ENCODE measurements around the gene PRR29.
"Not testable (repeated sequence)": the region's sequence is repeated elsewhere in the genome, so short reads cannot be mapped to it uniquely, and the experiment has no call there.

Gene PRR29

DNA sequence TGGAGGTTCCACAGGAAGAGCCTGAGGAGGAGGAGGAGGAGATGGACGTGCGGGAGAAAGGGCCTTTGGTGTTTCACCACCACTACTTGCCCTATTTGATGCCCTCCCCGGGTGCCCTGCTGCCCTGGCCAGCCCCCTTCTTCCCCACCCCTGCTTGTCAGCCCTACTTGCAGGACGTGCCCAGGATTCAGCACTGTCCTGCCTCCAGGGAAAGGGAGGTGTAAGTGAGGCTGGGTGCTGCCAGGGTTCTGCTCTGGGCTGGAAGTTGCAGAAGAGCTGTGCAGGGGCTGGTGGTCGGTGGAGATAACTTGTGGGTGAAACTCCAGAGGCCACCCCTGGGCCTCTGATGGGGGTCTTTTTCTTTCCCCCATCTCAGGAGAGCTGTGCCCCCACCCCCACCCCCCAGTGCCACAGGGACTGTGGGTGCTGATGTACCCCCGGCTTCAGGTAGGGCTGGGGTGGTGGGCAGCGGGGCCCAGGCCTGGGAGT is 3.0 kb downstream of the PRR29 start:
- no peak for TF ChIP-seq POLR2A (IDR thresholded peaks at IDR 0.05; ENCODE audit: low read depth, low read length)
- no peak for DNase-seq (ENCODE audit: insufficient read length)
- FAIRE-seq = no peak

DNA sequence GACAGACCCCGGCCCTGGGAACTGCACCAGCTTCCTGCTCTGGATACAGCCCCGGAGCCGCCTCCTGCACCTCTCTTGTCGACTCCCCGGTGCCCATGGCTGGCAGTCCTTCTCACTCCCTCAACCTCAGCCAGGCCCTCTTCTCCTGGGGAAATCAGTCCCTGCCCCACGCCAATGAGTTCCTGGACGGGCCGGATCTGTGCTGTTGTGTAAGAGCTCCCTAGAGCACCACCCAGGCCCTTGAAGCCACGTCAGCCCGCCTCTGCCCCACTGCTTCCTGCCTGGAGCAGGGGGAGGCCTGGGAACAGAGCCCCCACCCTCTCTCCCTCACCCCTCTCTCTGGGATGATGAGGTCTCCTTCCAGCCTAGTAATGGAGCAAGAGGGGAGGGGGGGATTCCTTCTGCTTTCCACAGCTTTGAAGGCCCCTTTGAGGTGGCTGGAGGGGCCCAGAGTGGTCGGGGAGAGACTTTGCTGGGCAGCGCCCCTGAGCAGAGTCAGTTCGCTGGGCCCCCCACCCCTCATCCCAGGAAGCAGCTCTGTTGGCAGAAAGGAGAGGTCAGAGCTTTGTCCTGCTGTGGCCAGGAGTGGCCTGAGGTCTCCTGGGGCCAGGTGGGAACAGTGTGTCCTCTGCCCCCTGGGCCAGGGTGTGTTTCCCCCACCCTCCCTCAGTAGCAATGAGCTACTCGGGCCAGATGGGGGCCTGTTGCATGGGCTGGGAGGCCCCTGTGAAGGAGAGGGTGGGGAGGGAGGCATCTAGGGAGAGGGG is 3.8 kb downstream of the PRR29 start:
- no peak for TF ChIP-seq POLR2AphosphoS5 (IDR thresholded peaks at IDR 0.05; ENCODE audit: low read depth, low read length)
- no peak for TF ChIP-seq TAF1 (IDR thresholded peaks at IDR 0.05; ENCODE audit: borderline replicate concordance, low read depth, low read length)
- no peak for TF ChIP-seq POLR2A (IDR thresholded peaks at IDR 0.05; ENCODE audit: low read depth, low read length)
- DNase-seq (ENCODE audit: insufficient read length) (no peak), FAIRE-seq (no peak)

DNA sequence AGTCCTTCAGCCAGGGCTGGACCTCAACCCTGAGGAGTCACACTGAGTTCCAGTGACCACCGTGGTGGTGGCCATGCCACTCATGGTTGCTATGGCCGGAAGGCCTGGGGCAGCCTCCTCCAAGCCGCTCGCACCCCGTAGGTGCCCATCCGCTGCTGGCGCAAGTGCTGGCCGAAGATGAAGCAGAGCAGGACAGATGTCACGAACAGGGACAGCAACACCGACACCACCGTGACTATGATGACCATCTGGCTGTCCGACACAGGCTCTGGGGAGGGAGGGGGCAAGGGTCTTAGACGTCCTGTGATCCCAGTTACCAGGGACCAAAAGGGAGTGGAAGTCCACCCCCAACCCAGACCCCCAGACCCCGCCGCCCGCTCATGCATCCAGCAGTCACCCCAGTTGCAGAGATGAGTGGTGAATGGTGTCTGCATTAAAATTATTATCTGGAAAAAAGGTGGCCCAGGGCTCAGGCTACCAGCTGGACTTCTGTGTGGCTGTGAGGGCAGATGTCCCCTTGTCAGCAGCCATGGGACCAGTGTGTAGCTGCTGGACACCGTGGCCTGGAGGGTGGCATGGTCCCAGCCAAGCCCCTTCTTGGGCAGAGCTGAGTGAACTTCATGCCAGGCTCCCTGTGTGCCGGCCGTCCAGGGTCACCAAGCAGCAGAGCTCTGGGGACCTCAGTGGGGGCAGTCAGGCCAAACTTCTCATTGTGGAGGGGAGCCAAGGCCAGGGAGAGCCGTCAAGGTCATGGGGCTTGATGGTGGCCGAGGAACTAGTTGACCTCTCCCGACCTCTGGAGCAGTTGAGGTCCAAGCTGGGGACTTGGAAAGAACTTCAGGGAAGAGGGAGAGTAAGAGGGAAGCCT is 4.7 kb downstream of the PRR29 start:
- FAIRE-seq = no peak
- no peak for DNase-seq (ENCODE audit: insufficient read length)
- no peak for TF ChIP-seq POLR2A (IDR thresholded peaks at IDR 0.05; ENCODE audit: low read depth, low read length)
- no peak for TF ChIP-seq TAF1 (IDR thresholded peaks at IDR 0.05; ENCODE audit: borderline replicate concordance, low read depth, low read length)
- TF ChIP-seq POLR2AphosphoS5 (IDR thresholded peaks at IDR 0.05; ENCODE audit: low read depth, low read length) = no peak

DNA sequence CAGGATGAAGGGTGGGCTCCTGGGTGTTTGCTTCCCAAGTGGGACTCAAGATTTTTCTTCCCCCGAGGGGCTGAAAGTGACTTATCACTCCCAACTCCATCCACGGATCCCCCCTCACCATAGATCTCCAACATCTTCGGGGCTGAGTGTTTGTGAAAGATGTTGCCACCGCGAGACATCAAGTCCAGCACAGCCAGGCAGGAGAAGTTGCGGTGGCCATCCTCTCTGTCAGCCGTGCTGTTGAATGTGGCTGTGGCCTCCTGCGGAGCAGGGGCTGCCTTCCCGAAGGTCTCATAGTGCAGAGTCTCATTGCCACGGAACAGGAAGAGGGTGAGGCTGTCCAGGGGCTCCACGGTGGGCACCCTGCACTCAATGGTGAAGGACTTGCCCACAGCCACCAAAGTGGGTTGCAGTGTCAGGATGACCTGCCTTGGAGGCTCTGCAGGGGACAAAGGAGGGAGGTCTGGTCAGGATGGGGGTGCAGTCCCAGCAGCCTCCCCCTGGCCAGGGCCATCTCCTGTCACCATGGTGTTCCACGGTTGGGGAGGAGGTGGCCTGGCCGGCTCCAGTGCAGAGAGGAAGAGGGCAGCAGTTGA is 5.5 kb downstream of the PRR29 start:
- no peak for FAIRE-seq
- no peak for TF ChIP-seq POLR2AphosphoS5 (IDR thresholded peaks at IDR 0.05; ENCODE audit: low read depth, low read length)
- no peak for TF ChIP-seq POLR2A (IDR thresholded peaks at IDR 0.05; ENCODE audit: low read depth, low read length)
- TF ChIP-seq TAF1 (IDR thresholded peaks at IDR 0.05; ENCODE audit: borderline replicate concordance, low read depth, low read length) = no peak
- no peak for DNase-seq (ENCODE audit: insufficient read length)

DNA sequence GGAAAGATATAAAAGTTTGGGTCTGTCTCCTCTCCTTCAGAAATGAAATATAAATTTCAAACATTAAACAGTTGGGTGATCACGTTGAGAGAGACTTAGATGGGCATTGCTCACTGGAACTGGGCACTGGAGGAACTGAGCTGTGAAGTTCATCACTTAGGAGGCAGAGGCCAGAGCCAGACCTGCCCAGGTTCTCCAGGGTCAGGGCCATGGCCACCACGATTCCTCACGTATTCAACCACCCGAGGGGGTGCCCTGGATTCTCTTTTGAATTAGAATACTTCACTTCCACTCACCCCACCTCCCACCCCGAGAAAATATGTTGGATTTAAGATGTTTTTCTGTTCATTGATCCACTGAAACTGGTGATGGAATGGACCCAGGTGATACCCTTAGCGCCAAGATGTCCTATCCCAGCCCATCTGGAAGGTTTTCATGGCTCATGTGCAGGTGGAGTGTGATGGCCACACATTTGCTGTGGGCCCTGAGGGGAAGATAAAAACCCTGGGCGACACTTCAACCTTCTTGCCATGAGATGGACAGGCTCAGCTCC is 6.1 kb downstream of the PRR29 start:
- no peak for TF ChIP-seq TAF1 (IDR thresholded peaks at IDR 0.05; ENCODE audit: borderline replicate concordance, low read depth, low read length)
- TF ChIP-seq POLR2AphosphoS5 (IDR thresholded peaks at IDR 0.05; ENCODE audit: low read depth, low read length) = no peak
- TF ChIP-seq POLR2A (IDR thresholded peaks at IDR 0.05; ENCODE audit: low read depth, low read length) = no peak
- FAIRE-seq = no peak

DNA sequence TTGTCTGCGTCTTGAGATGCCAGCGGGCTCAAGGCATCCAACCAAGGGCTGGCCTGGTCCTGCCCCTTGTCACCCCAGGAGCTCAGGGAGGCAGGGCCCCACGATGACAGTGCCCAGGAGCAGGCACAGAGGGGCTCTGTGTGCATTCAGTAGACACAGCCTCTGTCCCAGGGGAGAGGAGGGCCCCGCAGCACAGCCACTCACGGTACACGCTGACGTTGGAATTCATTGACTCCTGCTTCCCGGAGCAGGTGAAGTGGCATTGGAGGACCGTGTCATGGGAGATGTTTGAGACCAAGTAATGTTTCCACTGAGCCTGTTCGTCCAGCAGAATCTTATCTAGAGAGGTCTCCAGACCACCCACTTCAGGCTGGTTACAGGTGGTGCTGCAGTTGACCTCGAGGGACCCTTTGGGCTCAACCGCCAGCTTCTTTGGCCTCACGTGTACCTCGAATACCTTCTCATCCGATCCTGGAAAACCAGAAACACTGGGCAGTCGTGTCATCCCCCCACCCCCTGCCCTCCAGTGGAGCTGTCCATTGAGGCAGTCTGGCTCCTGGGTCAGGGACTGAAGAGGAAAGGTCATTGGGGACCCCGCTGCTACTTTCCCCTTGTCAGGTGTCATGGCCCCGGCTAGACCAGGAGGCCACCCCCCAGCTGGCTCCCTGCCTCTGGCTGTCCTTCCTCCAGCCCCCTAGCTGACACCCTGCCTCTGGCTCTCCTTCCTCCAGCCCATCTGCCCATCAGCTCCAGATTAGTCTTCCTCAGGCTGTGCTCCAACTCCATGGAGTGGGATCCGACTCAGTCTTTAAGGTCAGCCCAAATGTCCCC is 7.0 kb downstream of the PRR29 start:
- FAIRE-seq (no peak), DNase-seq (ENCODE audit: insufficient read length) (no peak)
- TF ChIP-seq POLR2AphosphoS5 (IDR thresholded peaks at IDR 0.05; ENCODE audit: low read depth, low read length) = no peak
- TF ChIP-seq POLR2A (IDR thresholded peaks at IDR 0.05; ENCODE audit: low read depth, low read length) = no peak

More for the DNA sequence above, 6.1 kb downstream of the PRR29 start:
- no peak for DNase-seq (ENCODE audit: insufficient read length)

DNA sequence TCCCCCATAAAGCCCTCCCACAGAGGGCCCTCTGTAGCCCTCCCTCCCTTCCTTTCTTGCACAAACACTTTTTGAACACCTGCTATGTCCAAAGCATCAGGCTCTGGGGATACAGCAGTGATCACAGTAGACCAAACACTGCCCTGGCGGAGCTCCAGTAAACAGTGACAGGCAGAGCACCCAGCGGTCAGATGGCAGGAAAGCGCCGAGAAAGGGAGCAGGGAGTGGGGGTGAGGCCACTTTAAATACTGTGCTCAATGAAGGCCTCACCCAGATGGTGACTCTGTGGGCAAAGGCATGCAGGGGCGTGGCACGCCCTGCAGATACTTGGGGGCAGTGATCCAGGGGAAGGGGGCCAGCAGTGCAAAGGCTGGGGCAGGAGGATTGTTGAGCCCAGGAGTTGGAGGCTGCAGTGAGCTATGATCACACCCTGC is 7.6 kb downstream of the PRR29 start:
- TF ChIP-seq TAF1 (IDR thresholded peaks at IDR 0.05; ENCODE audit: borderline replicate concordance, low read depth, low read length) (no peak), POLR2A (IDR thresholded peaks at IDR 0.05; ENCODE audit: low read depth, low read length) (no peak), POLR2AphosphoS5 (IDR thresholded peaks at IDR 0.05; ENCODE audit: low read depth, low read length) (no peak)
- FAIRE-seq = no peak
- no peak for DNase-seq (ENCODE audit: insufficient read length)

DNA sequence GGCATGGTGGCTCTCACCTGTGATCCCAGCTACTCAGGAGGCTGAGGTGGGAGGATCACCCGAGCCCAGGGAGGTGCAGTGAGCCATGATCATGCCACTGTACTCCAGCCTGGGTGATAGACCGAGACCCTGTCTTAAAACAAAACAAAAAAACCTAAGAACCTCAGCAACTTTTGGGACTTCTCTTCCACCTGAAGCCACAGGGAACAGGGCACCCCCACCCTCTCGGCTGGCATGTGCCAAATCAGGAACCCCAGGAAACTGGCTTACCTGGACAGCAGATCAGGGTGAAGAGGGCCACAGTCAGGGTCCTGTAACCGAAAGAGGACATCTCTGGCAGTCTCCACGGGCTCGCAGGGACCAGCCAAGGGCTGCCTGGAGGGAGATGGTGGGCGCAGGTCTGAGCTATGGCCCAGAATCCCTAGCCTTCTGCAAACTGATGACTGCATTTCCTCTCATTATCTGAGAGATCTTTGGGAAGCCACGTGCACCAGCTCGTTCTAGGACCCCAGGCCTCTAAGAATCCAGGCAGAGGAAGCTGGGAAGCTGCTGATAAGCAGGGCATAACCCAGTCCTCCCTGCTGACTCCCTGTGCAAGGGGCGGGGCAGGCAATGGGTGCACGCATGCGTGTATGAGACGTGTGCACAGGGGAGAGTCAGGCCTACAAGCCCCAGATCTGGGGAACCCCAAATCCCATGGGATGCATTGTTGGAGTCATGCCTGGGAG is 8.4 kb downstream of the PRR29 start:
- TF ChIP-seq POLR2A (IDR thresholded peaks at IDR 0.05; ENCODE audit: low read depth, low read length) (no peak), POLR2AphosphoS5 (IDR thresholded peaks at IDR 0.05; ENCODE audit: low read depth, low read length) (no peak), TAF1 (IDR thresholded peaks at IDR 0.05; ENCODE audit: borderline replicate concordance, low read depth, low read length) (no peak)
- FAIRE-seq (no peak), DNase-seq (ENCODE audit: insufficient read length) (no peak)

DNA sequence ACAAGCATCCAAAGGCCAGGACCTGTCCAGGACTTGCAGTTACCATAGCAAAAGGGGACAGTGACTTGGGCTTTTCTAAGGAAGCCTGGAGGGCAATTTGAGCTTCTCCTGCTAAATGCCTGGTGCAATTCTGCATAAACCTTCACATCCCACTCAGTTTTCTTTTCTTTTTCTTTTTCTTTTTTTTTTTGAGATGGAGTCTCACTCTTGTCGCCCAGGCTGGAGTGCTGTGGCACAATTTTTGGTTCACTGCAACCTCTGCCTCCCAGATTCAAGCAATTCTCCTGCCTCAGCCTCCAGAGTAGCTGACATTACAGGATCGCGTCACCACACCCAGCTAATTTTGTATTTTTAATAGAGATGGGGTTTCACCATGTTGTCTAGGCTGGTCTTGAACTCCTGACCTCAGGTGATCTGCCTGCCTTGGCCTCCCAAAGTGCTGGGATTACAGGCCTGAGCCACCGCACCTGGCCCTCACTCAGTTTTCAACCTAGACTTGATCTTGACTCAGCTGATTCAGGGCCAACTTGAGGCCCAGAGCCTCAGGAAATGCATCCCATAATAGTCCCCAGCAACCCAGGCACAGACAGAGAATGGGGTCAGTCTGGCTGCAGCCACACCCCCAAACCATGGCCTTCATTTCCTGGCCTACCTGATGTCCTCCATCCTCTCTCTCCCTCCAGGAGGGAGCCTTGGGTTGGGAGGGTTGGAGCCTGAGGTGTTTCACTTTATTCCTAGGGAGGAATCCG is 9.1 kb downstream of the PRR29 start:
- FAIRE-seq; DNase-seq (ENCODE audit: insufficient read length): not testable (repeated sequence)

DNA sequence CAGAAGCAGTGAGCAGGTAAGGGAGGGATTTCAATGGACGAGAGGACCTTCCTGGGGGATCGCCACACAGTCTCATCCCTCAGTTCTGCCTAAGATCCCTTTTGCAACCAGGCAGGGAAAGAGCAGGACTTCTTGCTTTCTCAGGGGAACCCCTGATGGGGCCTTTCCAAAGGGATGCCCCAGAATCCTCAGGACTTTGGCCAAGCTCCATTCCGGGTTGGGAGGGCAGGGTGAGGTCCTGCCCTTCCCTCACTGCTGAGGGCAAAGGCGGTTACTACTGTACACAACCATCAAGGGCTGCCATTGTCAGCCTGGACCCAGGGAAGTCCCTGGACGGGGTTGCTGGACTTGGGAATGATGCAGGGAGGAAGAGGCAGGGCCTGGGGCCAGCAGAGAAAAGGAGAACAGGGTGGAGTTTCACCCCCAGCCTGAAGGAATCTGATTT is 9.7 kb downstream of the PRR29 start:
- TF ChIP-seq TAF1 (IDR thresholded peaks at IDR 0.05; ENCODE audit: borderline replicate concordance, low read depth, low read length) (no peak), POLR2AphosphoS5 (IDR thresholded peaks at IDR 0.05; ENCODE audit: low read depth, low read length) (no peak), POLR2A (IDR thresholded peaks at IDR 0.05; ENCODE audit: low read depth, low read length) (no peak)
- no peak for FAIRE-seq

More for the DNA sequence above, 9.7 kb downstream of the PRR29 start:
- DNase-seq (ENCODE audit: insufficient read length) = no peak
